HepG2 (cell line): ENCODE results near the gene ZC3H18. TPM values are rescaled to one million over a fixed set of nuclear protein-coding genes. Genes with fewer than 3 reads are reported as not detected.

Source experiments
- CC2D1A ChIP-seq: sonication (generic); formaldehyde crosslinking; IDR thresholded peaks from 2 replicates; pipeline ENCODE4 v1.8.1; 2023; ENCODE audit warnings: mild to moderate bottlenecking, missing genetic modification reagents
- HNF1A ChIP-seq, 2 experiments: sonication (generic) in 1 of 2; formaldehyde crosslinking in 1 of 2; IDR thresholded peaks; 2 replicates each; pipeline versions ENCODE4 v1.4.0 to v1.6.1; 2016 to 2020; ENCODE audit warnings: borderline replicate concordance in 1 of 2, low read depth in 1 of 2, mild to moderate bottlenecking in 1 of 2, missing genetic modification reagents in 1 of 2
- KDM5A ChIP-seq: fragments of 200-600 bp; sonication (generic); IDR thresholded peaks from 2 replicates; pipeline ENCODE4 v1.7.0; 2018; ENCODE audit warnings: antibody characterized with exemption, mild to moderate bottlenecking, low read length, borderline replicate concordance
- PBX2 ChIP-seq: IDR thresholded peaks from 2 replicates; pipeline ENCODE4 v1.6.1; 2016; ENCODE audit warnings: control low read depth
- PRPF4 ChIP-seq: fragments of 200-400 bp; formaldehyde crosslinking; IDR thresholded peaks from 2 replicates; pipeline ENCODE4 v1.6.1; 2016; ENCODE audit warnings: low read length, low read depth; ENCODE audit not compliant: poor library complexity, severe bottlenecking
- REXO4 ChIP-seq: sonication (generic); formaldehyde crosslinking; IDR thresholded peaks from 2 replicates; pipeline ENCODE4 v1.8.0; 2022; ENCODE audit warnings: missing genetic modification reagents, mild to moderate bottlenecking, borderline replicate concordance
- SMAD3 ChIP-seq: sonication (generic); formaldehyde crosslinking; IDR thresholded peaks from 2 replicates; pipeline ENCODE4 v1.4.0; 2020; ENCODE audit warnings: missing genetic modification reagents
- ZBTB2 ChIP-seq: sonication (generic); formaldehyde crosslinking; IDR thresholded peaks from 2 replicates; pipeline ENCODE4 v1.8.0; 2022; ENCODE audit warnings: low read depth, missing genetic modification reagents
- ZFP36 ChIP-seq: fragments of 150-350 bp; IDR thresholded peaks from 2 replicates; pipeline ENCODE4 v1.6.1; 2018; ENCODE audit warnings: borderline replicate concordance, low read length, low read depth; ENCODE audit not compliant: partially characterized antibody
- ZNF101 ChIP-seq: sonication (generic); formaldehyde crosslinking; IDR thresholded peaks from 2 replicates; pipeline ENCODE4 v1.4.0; 2020; ENCODE audit warnings: mild to moderate bottlenecking, low read depth, missing genetic modification reagents, borderline replicate concordance
- ZNF556 ChIP-seq: sonication (generic); formaldehyde crosslinking; IDR thresholded peaks from 2 replicates; pipeline ENCODE4 v1.4.0; 2020; ENCODE audit warnings: mild to moderate bottlenecking, missing genetic modification reagents, borderline replicate concordance
- ZNF598 ChIP-seq: sonication (generic); formaldehyde crosslinking; IDR thresholded peaks from 2 replicates; pipeline ENCODE4 v1.5.1; 2020; ENCODE audit warnings: mild to moderate bottlenecking, missing genetic modification reagents, borderline replicate concordance
- polyA plus RNA-seq, 8 experiments: library from polyadenylated mRNA; depleted of rRNA in 3 of 8; stranded (reverse) in 7 of 8; unstranded in 1 of 8; fragments of >200 nt; fragmentation: Illumina TruSeq in 4 of 8; extraction: Trizol in 4 of 8; gene quantifications; 2 replicates each; pipeline versions ENCODE4 v1.2.1 to v1.2.3, GENCODE V29; 2011 to 2016; ENCODE audit warnings: low read depth in 4 of 8, missing spikeins in 1 of 8, mixed read lengths in 1 of 8; ENCODE audit not compliant: insufficient read depth in 1 of 8
- total RNA-seq, 5 experiments: library from RNA; depleted of rRNA; stranded (reverse); fragments of >200 nt; fragmentation: Illumina TruSeq; extraction: Trizol; gene quantifications; 2 replicates each; pipeline ENCODE4 v1.2.3, GENCODE V29; 2016; ENCODE audit warnings: low read depth in 1 of 5
- TF ChIP-seq, protein P1 (sequence below): sonication (generic); formaldehyde crosslinking; conservative IDR thresholded peaks from 2 replicates; pipeline ENCODE4 v1.4.0; 2020; ENCODE audit warnings: missing genetic modification reagents
- TF ChIP-seq, protein P2 (sequence below): sonication (generic); formaldehyde crosslinking; IDR thresholded peaks from 2 replicates; pipeline ENCODE4 v1.8.1; 2022; ENCODE audit warnings: mild to moderate bottlenecking, missing genetic modification reagents
- TF ChIP-seq, protein P3 (sequence below): sonication (generic); formaldehyde crosslinking; IDR thresholded peaks from 2 replicates; pipeline ENCODE4 v1.5.0; 2020; ENCODE audit warnings: mild to moderate bottlenecking, missing genetic modification reagents, moderate library complexity

ZC3H18 gene
- total and polyA plus RNA-seq, 2 of the 13 experiments (the other 11 are each of a cell fraction or from before 2014, with no cell fraction given) = 11.2 to 27.4 TPM

GRCh38 chr16:88650749-88651275 is 80.6 kb downstream of the ZC3H18 start, which contains the start of gene CYBA (continued):
- TF ChIP-seq, protein P1, sequence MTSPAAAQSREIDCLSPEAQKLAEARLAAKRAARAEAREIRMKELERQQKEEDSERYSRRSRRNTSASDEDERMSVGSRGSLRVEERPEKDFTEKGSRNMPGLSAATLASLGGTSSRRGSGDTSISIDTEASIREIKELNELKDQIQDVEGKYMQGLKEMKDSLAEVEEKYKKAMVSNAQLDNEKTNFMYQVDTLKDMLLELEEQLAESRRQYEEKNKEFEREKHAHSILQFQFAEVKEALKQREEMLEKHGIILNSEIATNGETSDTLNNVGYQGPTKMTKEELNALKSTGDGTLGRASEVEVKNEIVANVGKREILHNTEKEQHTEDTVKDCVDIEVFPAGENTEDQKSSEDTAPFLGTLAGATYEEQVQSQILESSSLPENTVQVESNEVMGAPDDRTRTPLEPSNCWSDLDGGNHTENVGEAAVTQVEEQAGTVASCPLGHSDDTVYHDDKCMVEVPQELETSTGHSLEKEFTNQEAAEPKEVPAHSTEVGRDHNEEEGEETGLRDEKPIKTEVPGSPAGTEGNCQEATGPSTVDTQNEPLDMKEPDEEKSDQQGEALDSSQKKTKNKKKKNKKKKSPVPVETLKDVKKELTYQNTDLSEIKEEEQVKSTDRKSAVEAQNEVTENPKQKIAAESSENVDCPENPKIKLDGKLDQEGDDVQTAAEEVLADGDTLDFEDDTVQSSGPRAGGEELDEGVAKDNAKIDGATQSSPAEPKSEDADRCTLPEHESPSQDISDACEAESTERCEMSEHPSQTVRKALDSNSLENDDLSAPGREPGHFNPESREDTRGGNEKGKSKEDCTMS (CRISPR knock-in tag) = 0 out of 2 replicates have a peak, but pooled peaks have one; percentile 43
- no peak; the same call in 1 of the 2 replicates for TF ChIP-seq ZNF598 (CRISPR knock-in tag)
- TF ChIP-seq, protein P2, sequence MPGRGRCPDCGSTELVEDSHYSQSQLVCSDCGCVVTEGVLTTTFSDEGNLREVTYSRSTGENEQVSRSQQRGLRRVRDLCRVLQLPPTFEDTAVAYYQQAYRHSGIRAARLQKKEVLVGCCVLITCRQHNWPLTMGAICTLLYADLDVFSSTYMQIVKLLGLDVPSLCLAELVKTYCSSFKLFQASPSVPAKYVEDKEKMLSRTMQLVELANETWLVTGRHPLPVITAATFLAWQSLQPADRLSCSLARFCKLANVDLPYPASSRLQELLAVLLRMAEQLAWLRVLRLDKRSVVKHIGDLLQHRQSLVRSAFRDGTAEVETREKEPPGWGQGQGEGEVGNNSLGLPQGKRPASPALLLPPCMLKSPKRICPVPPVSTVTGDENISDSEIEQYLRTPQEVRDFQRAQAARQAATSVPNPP (CRISPR knock-in tag) = peak; percentile 6; the same call in 1 of the 2 replicates
- TF ChIP-seq HNF1A (IDR thresholded peaks at IDR 0.05; ENCODE audit: low read depth) = no peak
- no peak for TF ChIP-seq HNF1A (CRISPR knock-in tag; IDR thresholded peaks at IDR 0.05; ENCODE audit: borderline replicate concordance)
- no peak for TF ChIP-seq PBX2 (CRISPR knock-in tag)
- no peak for TF ChIP-seq SMAD3 (CRISPR knock-in tag)
- no peak; the same call in 1 of the 2 replicates for TF ChIP-seq ZNF556 (CRISPR knock-in tag)
- TF ChIP-seq ZFP36 = no peak
- TF ChIP-seq REXO4 (CRISPR knock-in tag) = no peak
- TF ChIP-seq ZNF101 (CRISPR knock-in tag) = no peak
- TF ChIP-seq PRPF4 = no peak
- TF ChIP-seq, protein P3, sequence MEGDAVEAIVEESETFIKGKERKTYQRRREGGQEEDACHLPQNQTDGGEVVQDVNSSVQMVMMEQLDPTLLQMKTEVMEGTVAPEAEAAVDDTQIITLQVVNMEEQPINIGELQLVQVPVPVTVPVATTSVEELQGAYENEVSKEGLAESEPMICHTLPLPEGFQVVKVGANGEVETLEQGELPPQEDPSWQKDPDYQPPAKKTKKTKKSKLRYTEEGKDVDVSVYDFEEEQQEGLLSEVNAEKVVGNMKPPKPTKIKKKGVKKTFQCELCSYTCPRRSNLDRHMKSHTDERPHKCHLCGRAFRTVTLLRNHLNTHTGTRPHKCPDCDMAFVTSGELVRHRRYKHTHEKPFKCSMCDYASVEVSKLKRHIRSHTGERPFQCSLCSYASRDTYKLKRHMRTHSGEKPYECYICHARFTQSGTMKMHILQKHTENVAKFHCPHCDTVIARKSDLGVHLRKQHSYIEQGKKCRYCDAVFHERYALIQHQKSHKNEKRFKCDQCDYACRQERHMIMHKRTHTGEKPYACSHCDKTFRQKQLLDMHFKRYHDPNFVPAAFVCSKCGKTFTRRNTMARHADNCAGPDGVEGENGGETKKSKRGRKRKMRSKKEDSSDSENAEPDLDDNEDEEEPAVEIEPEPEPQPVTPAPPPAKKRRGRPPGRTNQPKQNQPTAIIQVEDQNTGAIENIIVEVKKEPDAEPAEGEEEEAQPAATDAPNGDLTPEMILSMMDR = no peak
- TF ChIP-seq KDM5A = no peak
- peak; percentile 87; the same call in 1 of the 2 replicates for TF ChIP-seq CC2D1A
- TF ChIP-seq ZBTB2 (CRISPR knock-in tag) = no peak
